ENCODE results near the gene ADCY4.

Gene ADCY4

DNA sequence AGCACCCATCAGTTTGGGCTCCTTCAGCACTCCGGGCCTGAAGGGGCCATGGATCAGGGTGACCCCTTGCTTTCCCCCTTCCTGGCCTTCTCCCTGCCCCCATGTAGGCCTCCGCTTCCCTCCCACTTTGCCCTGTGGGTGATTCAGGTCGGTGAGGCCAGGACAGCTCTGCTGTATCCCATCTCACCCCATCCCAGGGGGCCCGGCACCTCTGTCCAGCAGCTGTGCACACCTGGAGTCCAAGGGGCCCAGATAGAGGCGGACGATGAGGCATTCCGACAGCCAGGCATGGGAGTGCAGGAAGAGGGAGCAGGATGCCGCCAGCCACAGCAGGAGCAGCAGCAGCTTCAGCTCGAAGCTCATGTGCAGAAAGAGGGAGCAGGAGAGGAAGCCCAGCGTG, 12.2 kb downstream of the ADCY4 start:
- Histone ChIP-seq H3K4me1 (ENCODE audit: control insufficient read depth, insufficient read depth, low read length) (no peaks in the 10 kb centered on the region), H3K4me3 (ENCODE audit: low read depth, low read length) (no peak overlapping the region), H3K36me3 (ENCODE audit: control insufficient read depth, insufficient read depth, low read length) (peaks cover 2% of the 10 kb centered on the region), H3K27me3 (ENCODE audit: control insufficient read depth, insufficient read depth, low read length) (peaks cover 28% of the 10 kb centered on the region), H3K9ac (ENCODE audit: low read depth, low read length) (no peak overlapping the region), H3K9me3 (ENCODE audit: control insufficient read depth, insufficient read depth, low read length) (no peaks in the 10 kb centered on the region)

DNA sequence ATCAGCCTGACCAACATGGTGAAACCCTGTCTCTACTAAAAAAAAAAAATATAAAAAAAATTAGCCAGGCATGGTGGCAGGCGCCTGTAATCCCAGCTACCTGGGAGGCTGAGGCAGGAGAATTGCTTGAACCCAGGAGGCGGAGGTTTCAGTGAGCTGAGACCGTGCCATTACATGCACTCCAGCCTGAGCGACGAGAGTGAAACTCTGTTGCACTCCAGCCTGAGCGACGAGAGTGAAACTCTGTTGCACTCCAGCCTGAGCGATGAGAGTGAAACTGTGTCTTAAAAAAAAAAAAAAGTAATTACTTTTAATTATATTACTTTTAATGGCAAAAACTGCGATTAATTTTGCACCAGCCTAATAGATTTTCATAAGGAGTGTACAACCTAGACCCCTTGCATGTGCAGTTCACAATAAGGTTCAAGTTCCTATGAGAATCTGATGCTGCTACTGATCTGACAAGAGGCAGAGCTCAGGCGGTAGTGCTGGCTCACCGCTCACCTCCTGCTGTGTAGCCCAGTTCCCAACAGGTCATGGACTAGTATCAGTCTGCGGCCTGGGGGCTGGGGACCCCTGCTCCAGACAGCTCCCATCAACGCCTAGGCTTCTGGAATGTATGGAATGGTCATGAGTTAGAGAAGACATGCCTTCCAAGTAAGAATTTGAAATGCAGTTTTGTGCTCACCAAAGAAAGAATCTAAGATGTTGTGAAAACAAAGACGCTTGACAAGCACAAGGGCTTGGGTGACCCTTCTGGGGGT, 13.5 kb downstream of the ADCY4 start:
- Histone ChIP-seq H3K4me3 (ENCODE audit: low read depth, low read length) (no peak overlapping the region), H3K27me3 (ENCODE audit: control insufficient read depth, insufficient read depth, low read length) (peaks cover 38% of the 10 kb centered on the region), H3K36me3 (ENCODE audit: control insufficient read depth, insufficient read depth, low read length) (peaks cover 2% of the 10 kb centered on the region), H3K4me1 (ENCODE audit: control insufficient read depth, insufficient read depth, low read length) (no peaks in the 10 kb centered on the region), H3K9me3 (ENCODE audit: control insufficient read depth, insufficient read depth, low read length) (no peaks in the 10 kb centered on the region), H3K9ac (ENCODE audit: low read depth, low read length) (no peak overlapping the region)

DNA sequence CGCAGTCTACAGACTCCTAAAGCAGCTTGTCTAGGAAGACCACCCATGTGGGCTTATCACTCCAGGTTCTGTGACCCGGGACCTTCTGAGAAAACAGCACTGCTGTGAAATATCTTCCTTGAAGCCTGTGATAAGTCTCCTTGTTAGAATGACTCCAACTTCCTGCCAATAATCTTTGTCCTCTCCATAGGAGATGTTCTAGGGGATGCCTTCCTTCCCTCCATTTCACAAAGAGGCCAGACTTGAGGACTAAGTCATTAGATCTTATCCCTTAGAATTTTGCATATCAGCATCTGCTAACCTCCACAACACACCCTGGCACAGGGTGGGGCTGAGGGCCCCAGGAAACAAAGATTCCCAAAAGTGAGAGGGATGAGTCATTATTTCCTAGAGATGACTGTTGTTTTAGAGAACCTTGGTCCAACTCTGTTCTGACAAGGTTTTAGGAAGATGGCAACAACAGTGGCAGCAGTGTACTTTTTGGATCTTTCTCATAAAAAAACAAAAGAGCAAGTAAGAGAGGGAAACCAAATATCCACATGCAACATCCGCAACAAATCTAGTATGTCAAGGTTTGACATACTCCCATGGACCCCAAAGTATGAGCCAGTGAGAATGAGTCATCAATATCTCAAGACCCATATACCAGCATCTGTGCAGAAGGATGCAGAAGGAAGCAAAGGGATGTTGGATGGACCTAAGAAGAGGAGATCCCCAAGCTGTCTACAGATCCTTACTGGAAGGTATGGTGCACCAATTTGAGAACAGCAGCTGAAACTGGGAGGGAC, 17.5 kb downstream of the ADCY4 start:
- Histone ChIP-seq H3K4me3 (ENCODE audit: low read depth, low read length) (no peak overlapping the region), H3K4me1 (ENCODE audit: control insufficient read depth, insufficient read depth, low read length) (no peaks in the 10 kb centered on the region), H3K9ac (ENCODE audit: low read depth, low read length) (no peak overlapping the region), H3K9me3 (ENCODE audit: control insufficient read depth, insufficient read depth, low read length) (no peaks in the 10 kb centered on the region), H3K36me3 (ENCODE audit: control insufficient read depth, insufficient read depth, low read length) (peaks cover 2% of the 10 kb centered on the region), H3K27me3 (ENCODE audit: control insufficient read depth, insufficient read depth, low read length) (peaks cover 28% of the 10 kb centered on the region)

DNA sequence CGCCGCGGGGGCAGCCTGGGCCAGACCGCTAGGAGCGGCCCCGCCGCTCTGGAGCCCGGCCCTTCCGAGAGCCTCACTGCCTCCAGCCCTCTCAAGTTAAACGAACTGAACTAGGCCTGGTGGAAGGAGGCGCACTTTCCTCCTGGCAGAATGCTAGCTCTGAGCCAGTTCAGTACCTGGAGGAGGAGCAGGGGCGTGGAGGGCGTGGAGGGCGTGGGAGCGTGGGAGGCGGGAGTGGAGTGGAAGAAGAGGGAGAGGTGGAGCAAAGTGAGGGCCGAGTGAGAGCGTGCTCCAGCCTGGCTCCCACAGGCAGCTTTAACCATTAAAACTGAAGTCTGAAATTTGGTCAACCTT, 18.3 kb downstream of the ADCY4 start:
- Histone ChIP-seq H3K36me3 (ENCODE audit: control insufficient read depth, insufficient read depth, low read length) (peaks cover 2% of the 10 kb centered on the region), H3K4me3 (ENCODE audit: low read depth, low read length) (no peak overlapping the region), H3K4me1 (ENCODE audit: control insufficient read depth, insufficient read depth, low read length) (no peaks in the 10 kb centered on the region), H3K27me3 (ENCODE audit: control insufficient read depth, insufficient read depth, low read length) (peaks cover 28% of the 10 kb centered on the region), H3K9me3 (ENCODE audit: control insufficient read depth, insufficient read depth, low read length) (no peaks in the 10 kb centered on the region), H3K9ac (ENCODE audit: low read depth, low read length) (no peak overlapping the region)

DNA sequence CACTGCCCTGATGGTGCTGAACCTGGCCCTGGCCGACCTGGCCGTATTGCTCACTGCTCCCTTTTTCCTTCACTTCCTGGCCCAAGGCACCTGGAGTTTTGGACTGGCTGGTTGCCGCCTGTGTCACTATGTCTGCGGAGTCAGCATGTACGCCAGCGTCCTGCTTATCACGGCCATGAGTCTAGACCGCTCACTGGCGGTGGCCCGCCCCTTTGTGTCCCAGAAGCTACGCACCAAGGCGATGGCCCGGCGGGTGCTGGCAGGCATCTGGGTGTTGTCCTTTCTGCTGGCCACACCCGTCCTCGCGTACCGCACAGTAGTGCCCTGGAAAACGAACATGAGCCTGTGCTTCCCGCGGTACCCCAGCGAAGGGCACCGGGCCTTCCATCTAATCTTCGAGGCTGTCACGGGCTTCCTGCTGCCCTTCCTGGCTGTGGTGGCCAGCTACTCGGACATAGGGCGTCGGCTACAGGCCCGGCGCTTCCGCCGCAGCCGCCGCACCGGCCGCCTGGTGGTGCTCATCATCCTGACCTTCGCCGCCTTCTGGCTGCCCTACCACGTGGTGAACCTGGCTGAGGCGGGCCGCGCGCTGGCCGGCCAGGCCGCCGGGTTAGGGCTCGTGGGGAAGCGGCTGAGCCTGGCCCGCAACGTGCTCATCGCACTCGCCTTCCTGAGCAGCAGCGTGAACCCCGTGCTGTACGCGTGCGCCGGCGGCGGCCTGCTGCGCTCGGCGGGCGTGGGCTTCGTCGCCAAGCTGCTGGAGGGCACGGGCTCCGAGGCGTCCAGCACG, 18.9 kb downstream of the ADCY4 start:
- H3K4me3 ChIP-seq (ENCODE audit: low read depth, low read length), result no peak overlapping the region
- no peaks in the 10 kb centered on the region for H3K9me3 ChIP-seq (ENCODE audit: control insufficient read depth, insufficient read depth, low read length)
- peaks cover 28% of the 10 kb centered on the region for H3K27me3 ChIP-seq (ENCODE audit: control insufficient read depth, insufficient read depth, low read length)
- H3K36me3 ChIP-seq (ENCODE audit: control insufficient read depth, insufficient read depth, low read length), result peaks cover 2% of the 10 kb centered on the region
- no peaks in the 10 kb centered on the region for H3K4me1 ChIP-seq (ENCODE audit: control insufficient read depth, insufficient read depth, low read length)
- H3K9ac ChIP-seq (ENCODE audit: low read depth, low read length), result no peak overlapping the region

DNA sequence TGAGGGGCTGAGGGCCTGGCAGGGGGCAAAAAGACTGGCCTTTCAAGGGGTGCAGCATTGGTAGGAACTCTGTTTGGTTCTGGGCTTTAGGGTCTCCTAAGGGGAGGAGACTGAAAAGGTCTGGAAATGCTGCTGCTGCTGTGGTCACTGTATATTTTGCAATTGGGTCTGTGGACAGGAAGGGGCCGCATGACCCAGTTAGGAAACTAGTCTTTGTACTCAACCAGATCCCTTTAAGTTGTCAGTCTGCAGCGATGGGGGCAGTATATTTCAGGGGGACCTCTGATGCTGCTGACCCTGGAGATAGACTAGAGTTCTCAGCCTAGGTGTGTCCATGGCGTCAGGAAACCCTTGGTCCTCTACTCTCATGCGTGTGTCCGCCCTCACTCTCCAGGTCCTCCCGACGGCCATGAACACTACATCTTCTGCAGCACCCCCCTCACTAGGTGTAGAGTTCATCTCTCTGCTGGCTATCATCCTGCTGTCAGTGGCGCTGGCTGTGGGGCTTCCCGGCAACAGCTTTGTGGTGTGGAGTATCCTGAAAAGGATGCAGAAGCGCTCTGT, 19.5 kb downstream of the ADCY4 start:
- Histone ChIP-seq H3K4me3 (ENCODE audit: low read depth, low read length) (no peak overlapping the region), H3K4me1 (ENCODE audit: control insufficient read depth, insufficient read depth, low read length) (no peaks in the 10 kb centered on the region), H3K9ac (ENCODE audit: low read depth, low read length) (no peak overlapping the region), H3K36me3 (ENCODE audit: control insufficient read depth, insufficient read depth, low read length) (peaks cover 8% of the 10 kb centered on the region), H3K27me3 (ENCODE audit: control insufficient read depth, insufficient read depth, low read length) (peaks cover 28% of the 10 kb centered on the region), H3K9me3 (ENCODE audit: control insufficient read depth, insufficient read depth, low read length) (no peaks in the 10 kb centered on the region)

DNA sequence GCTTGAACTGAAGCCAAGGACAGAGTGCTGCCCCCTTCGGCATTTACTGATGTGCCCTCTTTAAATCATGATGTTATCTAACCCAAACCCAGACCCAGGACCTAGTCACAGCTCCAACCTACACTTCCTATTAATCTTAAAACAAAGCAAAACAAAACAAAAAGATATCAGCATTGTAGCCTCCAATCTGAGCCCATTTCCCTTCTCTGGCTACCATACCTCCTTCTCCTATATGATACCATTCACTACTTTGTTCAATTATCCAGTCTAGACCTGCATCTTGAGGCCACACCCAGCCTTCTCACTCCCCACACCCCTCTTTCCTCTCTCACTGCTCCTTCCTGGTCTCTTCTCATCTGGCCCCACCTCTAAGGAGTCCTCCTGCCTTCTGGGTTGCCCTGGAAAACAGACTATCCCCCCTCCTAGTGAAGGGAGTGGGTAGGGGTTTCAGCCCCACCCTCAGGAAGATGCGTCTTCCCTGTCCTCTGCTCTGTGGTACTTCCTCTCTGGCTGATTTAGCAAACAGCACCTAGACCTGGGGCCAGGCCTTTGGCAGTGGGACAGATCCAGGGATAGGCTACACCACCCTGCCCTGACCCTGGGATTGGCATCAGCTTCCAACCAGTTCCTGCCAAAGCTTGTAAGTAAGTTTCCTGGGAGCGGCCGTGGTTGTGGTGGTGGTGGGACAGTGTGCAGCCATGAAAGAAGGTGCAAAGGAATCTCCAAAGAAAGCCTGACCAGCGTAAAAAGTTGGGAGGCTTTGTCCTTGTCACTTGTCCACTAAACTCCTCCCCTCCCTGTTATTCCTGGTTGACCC, 20.3 kb downstream of the ADCY4 start:
- H3K9me3 ChIP-seq (ENCODE audit: control insufficient read depth, insufficient read depth, low read length), result no peaks in the 10 kb centered on the region
- H3K4me3 ChIP-seq (ENCODE audit: low read depth, low read length), result no peak overlapping the region
- peaks cover 25% of the 10 kb centered on the region for H3K27me3 ChIP-seq (ENCODE audit: control insufficient read depth, insufficient read depth, low read length)
- H3K9ac ChIP-seq (ENCODE audit: low read depth, low read length), result no peak overlapping the region
- H3K36me3 ChIP-seq (ENCODE audit: control insufficient read depth, insufficient read depth, low read length), result peaks cover 10% of the 10 kb centered on the region
- no peaks in the 10 kb centered on the region for H3K4me1 ChIP-seq (ENCODE audit: control insufficient read depth, insufficient read depth, low read length)

DNA sequence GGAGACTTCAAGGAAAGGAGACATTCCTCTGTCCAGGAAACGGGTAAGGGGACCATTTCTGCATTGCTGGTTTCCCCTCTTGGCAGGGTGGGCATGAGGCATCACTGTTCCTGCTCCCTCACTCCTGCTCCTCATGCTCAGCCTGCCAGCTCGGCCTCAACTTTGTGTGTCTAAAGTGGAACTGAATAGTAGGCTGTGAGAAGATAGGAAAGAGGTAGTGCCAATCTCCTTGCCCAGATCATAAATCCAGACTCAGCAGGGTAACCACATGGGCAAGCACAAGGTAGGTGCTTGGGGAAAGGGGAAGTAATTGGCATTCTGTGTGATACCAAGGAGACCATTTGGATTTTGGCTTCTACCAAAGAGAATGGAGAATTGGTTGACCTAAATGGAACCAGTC, 21.0 kb downstream of the ADCY4 start:
- Histone ChIP-seq H3K9ac (ENCODE audit: low read depth, low read length) (no peak overlapping the region), H3K9me3 (ENCODE audit: control insufficient read depth, insufficient read depth, low read length) (no peaks in the 10 kb centered on the region), H3K4me1 (ENCODE audit: control insufficient read depth, insufficient read depth, low read length) (no peaks in the 10 kb centered on the region), H3K4me3 (ENCODE audit: low read depth, low read length) (no peak overlapping the region), H3K27me3 (ENCODE audit: control insufficient read depth, insufficient read depth, low read length) (peaks cover 21% of the 10 kb centered on the region), H3K36me3 (ENCODE audit: control insufficient read depth, insufficient read depth, low read length) (peaks cover 10% of the 10 kb centered on the region)

DNA sequence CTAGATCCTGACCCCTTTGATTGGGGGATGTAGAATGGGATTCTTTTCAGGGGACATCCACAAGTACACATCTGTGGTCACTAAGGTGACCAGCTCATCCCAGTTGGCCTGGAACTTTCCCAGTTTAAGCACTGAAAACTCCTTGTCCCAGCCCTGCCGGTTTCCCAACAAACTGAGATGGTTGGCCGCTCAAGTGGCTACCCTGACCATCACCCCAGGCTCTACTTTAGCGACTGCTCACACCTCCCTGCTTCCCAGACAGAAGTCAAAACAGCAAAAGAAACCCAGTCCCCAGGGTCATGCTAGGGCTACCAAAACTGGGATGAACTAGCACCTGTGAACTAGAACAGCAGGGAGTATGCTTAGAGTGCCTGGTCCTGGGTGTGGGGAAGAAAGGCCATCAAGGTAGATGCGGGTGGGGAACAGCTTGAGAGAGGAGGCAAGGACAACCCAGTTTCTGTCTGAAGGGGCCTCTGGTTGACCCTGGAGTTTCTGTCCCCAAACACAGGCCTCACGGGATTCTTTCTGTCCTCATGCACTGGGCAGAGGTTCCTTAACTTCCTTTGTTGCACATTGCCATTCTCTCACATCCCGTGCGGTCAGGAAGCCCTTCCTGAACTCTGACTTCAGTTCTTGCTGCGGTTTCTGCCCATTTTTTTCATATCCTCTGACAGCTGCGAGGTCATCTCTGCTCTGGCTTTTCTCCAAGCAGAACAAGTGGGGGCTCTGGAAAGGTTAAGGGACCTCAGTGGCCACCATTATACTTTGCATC, 21.9 kb downstream of the ADCY4 start:
- Histone ChIP-seq H3K9ac (ENCODE audit: low read depth, low read length) (no peak overlapping the region), H3K27me3 (ENCODE audit: control insufficient read depth, insufficient read depth, low read length) (peaks cover 12% of the 10 kb centered on the region), H3K36me3 (ENCODE audit: control insufficient read depth, insufficient read depth, low read length) (peaks cover 8% of the 10 kb centered on the region), H3K4me1 (ENCODE audit: control insufficient read depth, insufficient read depth, low read length) (no peaks in the 10 kb centered on the region), H3K4me3 (ENCODE audit: low read depth, low read length) (no peak overlapping the region), H3K9me3 (ENCODE audit: control insufficient read depth, insufficient read depth, low read length) (no peaks in the 10 kb centered on the region)

DNA sequence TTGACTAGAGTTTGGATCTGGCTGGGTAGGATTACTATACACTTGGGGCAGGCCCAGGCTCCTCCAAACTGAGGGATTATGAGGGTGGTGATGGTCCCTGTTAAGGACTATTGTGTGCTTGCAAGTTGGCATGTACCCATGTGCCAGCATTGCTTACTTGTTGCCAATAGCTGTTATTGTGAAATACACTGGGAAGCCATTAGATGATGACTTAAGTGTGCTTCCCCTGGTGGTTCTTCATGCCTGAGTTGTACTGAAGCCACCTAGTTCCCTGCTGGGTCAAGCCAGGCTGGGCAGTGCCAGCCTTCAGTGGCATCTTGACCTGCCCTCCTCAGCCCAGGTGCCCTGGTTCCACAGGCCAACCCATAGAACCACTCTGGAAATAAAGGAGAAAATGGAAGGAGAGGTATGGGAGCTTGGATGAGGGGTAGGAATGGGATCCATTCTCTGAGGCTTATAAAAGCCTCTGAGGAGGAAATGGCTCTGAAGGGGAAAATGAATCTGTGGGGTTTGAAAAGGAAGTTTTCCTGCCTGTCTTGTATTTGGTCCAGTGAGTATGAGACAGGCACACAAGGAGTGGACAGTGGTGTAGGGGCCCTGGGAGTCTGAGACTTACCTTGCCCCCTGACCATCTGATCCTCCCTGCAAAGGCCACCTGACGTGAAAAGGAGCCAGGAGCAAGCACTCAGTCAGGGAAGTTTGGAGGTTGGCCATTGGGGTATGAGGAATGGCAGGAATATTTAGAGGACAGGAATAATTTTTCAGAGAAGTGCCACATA, 22.8 kb downstream of the ADCY4 start:
- Histone ChIP-seq H3K27me3 (ENCODE audit: control insufficient read depth, insufficient read depth, low read length) (peaks cover 3% of the 10 kb centered on the region), H3K9ac (ENCODE audit: low read depth, low read length) (no peak overlapping the region), H3K4me3 (ENCODE audit: low read depth, low read length) (no peak overlapping the region), H3K36me3 (ENCODE audit: control insufficient read depth, insufficient read depth, low read length) (peaks cover 7% of the 10 kb centered on the region), H3K9me3 (ENCODE audit: control insufficient read depth, insufficient read depth, low read length) (no peaks in the 10 kb centered on the region), H3K4me1 (ENCODE audit: control insufficient read depth, insufficient read depth, low read length) (no peaks in the 10 kb centered on the region)

All from iPS-15b (cell line).